ENCODE data around the gene LMF1. TPM values are rescaled to one million over a fixed set of nuclear protein-coding genes. Genes with fewer than 3 reads are reported as not detected.

LMF1 gene
- polyA plus RNA-seq, 1 experiment, result 28.9 TPM

GRCh38 chr16:832652-833336 is 138.0 kb downstream of the LMF1 start:
- ChIA-PET CTCF (no interaction called here), POLR2A (no interaction called here)
- no peak for DNase-seq (ENCODE audit: low read depth)
- no peak for TF ChIP-seq CTCF (IDR thresholded peaks at IDR 0.05; ENCODE audit: insufficient read depth, low read depth, low read length)
- H3K27me3 ChIP-seq (ENCODE audit: control insufficient read depth, insufficient read depth, low read length), result no peaks in the 10 kb centered on the region
- H3K36me3 ChIP-seq (ENCODE audit: control insufficient read depth, insufficient read depth, low read length), result no peaks in the 10 kb centered on the region
- H3K4me3 ChIP-seq (ENCODE audit: low read depth, low read length), result no peak overlapping the region

DNA sequence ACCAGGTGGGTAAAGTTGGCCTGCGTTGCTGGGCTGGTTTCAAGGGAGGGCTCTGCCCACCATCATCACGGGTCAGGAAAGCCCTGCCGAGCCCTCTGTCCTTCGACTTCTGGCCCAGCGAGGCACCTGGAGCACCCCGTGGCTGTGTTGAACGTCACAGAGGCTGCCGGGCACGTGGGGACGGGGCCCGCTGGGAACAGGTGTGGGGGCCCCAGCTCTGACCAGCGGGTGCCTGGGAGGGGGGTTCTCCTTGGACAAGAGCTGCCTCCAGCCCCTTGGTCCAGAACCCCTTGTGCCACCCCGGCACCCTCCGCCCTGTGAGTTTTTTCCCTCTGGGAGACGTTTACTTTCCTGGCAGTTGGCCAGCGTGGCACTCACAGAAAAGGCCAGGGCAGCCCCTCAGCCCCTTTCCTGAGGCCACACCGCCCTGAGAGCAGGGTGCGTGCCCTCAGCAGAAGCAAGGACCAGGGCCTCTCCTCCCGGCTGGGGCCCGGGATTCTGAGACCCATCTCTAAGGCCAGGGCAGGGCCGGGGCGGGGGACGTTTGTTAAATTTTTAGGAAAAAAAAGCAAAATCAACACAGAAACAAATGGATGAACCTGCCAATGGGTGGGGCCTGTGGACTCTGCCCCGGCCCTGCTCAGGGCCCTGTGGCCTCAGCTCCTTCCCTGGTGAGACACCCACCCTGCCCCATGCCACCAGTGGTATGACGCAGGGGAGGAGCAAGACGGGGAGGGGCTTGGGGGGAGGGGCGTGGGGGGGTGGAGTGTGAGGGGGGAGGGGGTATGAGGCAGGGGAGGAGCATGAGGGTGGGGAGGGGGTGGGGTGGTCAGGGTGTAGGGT is 139.0 kb downstream of the LMF1 start:
- Histone ChIP-seq H3K36me3 (ENCODE audit: control insufficient read depth, insufficient read depth, low read length) (no peaks in the 10 kb centered on the region), H3K4me3 (ENCODE audit: low read depth, low read length) (no peak overlapping the region), H3K27me3 (ENCODE audit: control insufficient read depth, insufficient read depth, low read length) (no peaks in the 10 kb centered on the region)
- ChIA-PET POLR2A (no interaction called here), CTCF (no interaction called here)
- DNase-seq (ENCODE audit: low read depth), result no peak
- TF ChIP-seq CTCF (IDR thresholded peaks at IDR 0.05; ENCODE audit: insufficient read depth, low read depth, low read length), result no peak

- CTCF ChIA-PET, result no interaction called here
- no peak for TF ChIP-seq CTCF (IDR thresholded peaks at IDR 0.05; ENCODE audit: insufficient read depth, low read depth, low read length)
- Histone ChIP-seq H3K4me3 (ENCODE audit: low read depth, low read length) (no peak overlapping the region), H3K27me3 (ENCODE audit: control insufficient read depth, insufficient read depth, low read length) (peaks cover under 1% of the 10 kb centered on the region; the same call in 1 of the 2 replicates), H3K36me3 (ENCODE audit: control insufficient read depth, insufficient read depth, low read length) (no peaks in the 10 kb centered on the region)
- no peak for DNase-seq (ENCODE audit: low read depth)
- POLR2A ChIA-PET, result no interaction called here
Measured at GRCh38 chr16:830871-831570, 139.8 kb downstream of the LMF1 start.

- CTCF ChIA-PET, result no interaction called here
- POLR2A ChIA-PET, result no interaction called here
- DNase-seq (ENCODE audit: low read depth), result no peak
- Histone ChIP-seq H3K27me3 (ENCODE audit: control insufficient read depth, insufficient read depth, low read length) (peaks cover 3% of the 10 kb centered on the region), H3K36me3 (ENCODE audit: control insufficient read depth, insufficient read depth, low read length) (no peaks in the 10 kb centered on the region), H3K4me3 (ENCODE audit: low read depth, low read length) (no peak overlapping the region)
- TF ChIP-seq CTCF (IDR thresholded peaks at IDR 0.05; ENCODE audit: insufficient read depth, low read depth, low read length), result no peak
Measured at GRCh38 chr16:830107-830870, 140.5 kb downstream of the LMF1 start.

Data from BJ (cell line).